Fibroblast of lung (primary cell): ENCODE data around the gene GBF1.

Experiments used
- CTCF ChIP-seq, 2 donors: IDR thresholded peaks in 1 of 2; conservative IDR thresholded peaks in 1 of 2; 1 replicate in 1 of 2; 2 replicates in 1 of 2; pipeline ENCODE4 v1.5.1; 2011 to 2012; ENCODE audit warnings: low read length in 2 of 2, control low read depth in 1 of 2, inconsistent platforms in 1 of 2, low read depth in 1 of 2, mild to moderate bottlenecking in 1 of 2
- EZH2 ChIP-seq: IDR thresholded peaks from 2 replicates; pipeline ENCODE4 v1.5.1; 2012; ENCODE audit warnings: low read length, control low read depth, mild to moderate bottlenecking; ENCODE audit errors: missing control alignments

GRCh38 chr10:102399217-102400021 is 154.1 kb downstream of the GBF1 start:
- TF ChIP-seq CTCF (conservative IDR thresholded peaks at IDR 0.05 in 1 of 2, IDR thresholded peaks at IDR 0.05 in 1 of 2; ENCODE audit: low read depth in 1 of 2, low read length in 2 of 2): peak; percentile 64 to 78
- TF ChIP-seq EZH2: no peak
